Psoas muscle (tissue), 8 donors: ENCODE data around the gene ANAPC16. TPM values are rescaled to one million over a fixed set of nuclear protein-coding genes. Genes with fewer than 3 reads are reported as not detected.
"Not testable (repeated sequence)": the region's sequence is repeated elsewhere in the genome, so short reads cannot be mapped to it uniquely, and the experiment has no call there.

Source experiments
- ATAC-seq, 4 donors: fragments of 200-7000 bp; cut with Tn5 transposase; one replicate each; pipeline ENCODE4 v1.9.1; 2020; ENCODE audit warnings: moderate library complexity in 3 of 4, mild to moderate bottlenecking in 2 of 4
- DNase-seq, 2 donors: peaks; one replicate each; pipeline ENCODE4 v3.0.0-alpha.2; 2020
- H3K27ac ChIP-seq: fragments of 200-600 bp; one replicate; pipeline ENCODE4 v1.8.0; 2022
- H3K27me3 ChIP-seq, 3 donors: fragments of 200-600 bp in 1 of 3; one replicate each; pipeline versions ENCODE4 v1.6.1 to v1.8.0; 2013 to 2022; ENCODE audit warnings: low read length in 2 of 3, mild to moderate bottlenecking in 2 of 3, moderate library complexity in 1 of 3; ENCODE audit not compliant: insufficient read depth in 3 of 3
- H3K36me3 ChIP-seq, 2 donors: fragments of 200-600 bp in 1 of 2; one replicate each; pipeline versions ENCODE4 v1.6.1 to v1.8.0; 2013 to 2022; ENCODE audit warnings: low read depth in 1 of 2, mild to moderate bottlenecking in 1 of 2, moderate library complexity in 1 of 2; ENCODE audit not compliant: insufficient read depth in 1 of 2
- H3K4me1 ChIP-seq: fragments of 200-600 bp; one replicate; pipeline ENCODE4 v1.8.0; 2022
- H3K4me3 ChIP-seq: fragments of 200-600 bp; one replicate; pipeline ENCODE4 v1.8.0; 2022; ENCODE audit warnings: mild to moderate bottlenecking
- H3K9me3 ChIP-seq: fragments of 200-600 bp; one replicate; pipeline ENCODE4 v1.8.0; 2022
- WGBS, 3 donors: extraction: QIAGEN DNeasy Blood & Tissue Kit; methylation state at CpG; one replicate each; pipeline versions ENCODE4 v1.1.6 to v1.1.7; 2013; 5-methylcytosine and 5-hydroxymethylcytosine counted together
- intact Hi-C, 2 donors: fragments of 100-400 bp; cut with DNase I; formaldehyde crosslinking; loops; one replicate each; pipeline versions ENCODE4 v1.11.0 to v1.14.2; 2022
- polyA plus RNA-seq, 3 donors: library from polyadenylated mRNA; stranded (reverse); fragments of 200-250 nt; gene quantifications; one replicate each; pipeline ENCODE4 v1.2.3, GENCODE V29; 2013
- total RNA-seq, 4 donors: library from RNA; stranded (reverse); fragmentation: NEBNext Ultra II Directional in 2 of 4; extraction: Animal tissue kit (Norgen Biotek cat#: 25700) in 2 of 4; gene quantifications; one replicate each; pipeline versions ENCODE4 v1.2.1 to v1.2.4, GENCODE V29; 2021 to 2023
- TF ChIP-seq, protein P1 (sequence below): fragments of 200-600 bp; IDR thresholded peaks from one replicate; pipeline ENCODE4 v1.8.0; 2022; ENCODE audit warnings: antibody characterized with exemption
- donor health status: healthy with polysubstance abuse.
- donor health status: DM: no; HTN: no; CAD: no; lungs with moderate emphysema.
- donor health status: Bipolar disorder and iron deficiency.
- donor health status: healthy.
- donor health status: DM: yes; HTN: yes; CAD: no.
- donor health status: DM: no; HTN: no; CAD: no.
- donor health status: DM: no; HTN: no; CAD: no.
- donor health status: DM: yes; HTN: yes; CAD: no.

Gene ANAPC16
- total and polyA plus RNA-seq, 7 donors: 60.1 to 184 (median 128) TPM

- H3K27me3 ChIP-seq: no peaks in the 10 kb centered on the region
- intact Hi-C loops: no loop called here
These were observed 9.1 kb upstream of the ANAPC16 start for GRCh38 chr10:72206511-72207229.

DNA sequence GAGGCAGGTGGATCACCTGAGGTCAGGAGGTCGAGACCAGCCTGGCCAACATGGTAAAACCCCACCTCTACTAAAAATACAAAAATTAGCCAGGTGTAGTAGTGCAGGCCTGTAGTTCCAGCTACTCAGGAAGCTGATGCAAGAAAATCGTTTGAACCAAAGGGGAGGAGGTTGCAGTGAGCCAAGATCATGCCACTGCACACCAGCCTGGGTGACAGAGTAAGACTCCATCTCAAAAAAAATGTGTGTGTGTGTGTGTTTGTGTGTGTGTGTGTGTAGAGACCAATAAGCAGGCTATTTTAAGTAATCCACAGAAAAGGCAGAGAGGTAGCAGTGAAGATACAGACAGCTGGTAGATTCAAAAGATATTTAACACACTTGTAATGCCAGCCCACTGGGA, 7.3 kb upstream of the ANAPC16 start:
- WGBS, 3 donors: 53 to 56% (median 54%) methylated on average over 2 of the region's 2 CpGs
- ATAC-seq, H3K27ac ChIP-seq, H3K4me3 ChIP-seq, intact Hi-C loops, H3K9me3 ChIP-seq, H3K27me3 ChIP-seq, DNase-seq: not testable (repeated sequence)
- H3K36me3 ChIP-seq: peaks cover 0 to 62% of the 10 kb centered on the region in 2 donors
- peaks cover 17% of the 10 kb centered on the region for H3K4me1 ChIP-seq

More at GRCh38 chr10:72206511-72207229, 9.1 kb upstream of the ANAPC16 start:
- DNase-seq: no peak
- Histone ChIP-seq H3K4me3 (no peak overlapping the region), H3K27ac (no peak overlapping the region), H3K36me3 (peaks cover 0 to 70% of the 10 kb centered on the region in 2 donors), H3K4me1 (peaks cover 17% of the 10 kb centered on the region), H3K9me3 (no peaks in the 10 kb centered on the region)
- no peak for ATAC-seq
- TF ChIP-seq, protein P1, sequence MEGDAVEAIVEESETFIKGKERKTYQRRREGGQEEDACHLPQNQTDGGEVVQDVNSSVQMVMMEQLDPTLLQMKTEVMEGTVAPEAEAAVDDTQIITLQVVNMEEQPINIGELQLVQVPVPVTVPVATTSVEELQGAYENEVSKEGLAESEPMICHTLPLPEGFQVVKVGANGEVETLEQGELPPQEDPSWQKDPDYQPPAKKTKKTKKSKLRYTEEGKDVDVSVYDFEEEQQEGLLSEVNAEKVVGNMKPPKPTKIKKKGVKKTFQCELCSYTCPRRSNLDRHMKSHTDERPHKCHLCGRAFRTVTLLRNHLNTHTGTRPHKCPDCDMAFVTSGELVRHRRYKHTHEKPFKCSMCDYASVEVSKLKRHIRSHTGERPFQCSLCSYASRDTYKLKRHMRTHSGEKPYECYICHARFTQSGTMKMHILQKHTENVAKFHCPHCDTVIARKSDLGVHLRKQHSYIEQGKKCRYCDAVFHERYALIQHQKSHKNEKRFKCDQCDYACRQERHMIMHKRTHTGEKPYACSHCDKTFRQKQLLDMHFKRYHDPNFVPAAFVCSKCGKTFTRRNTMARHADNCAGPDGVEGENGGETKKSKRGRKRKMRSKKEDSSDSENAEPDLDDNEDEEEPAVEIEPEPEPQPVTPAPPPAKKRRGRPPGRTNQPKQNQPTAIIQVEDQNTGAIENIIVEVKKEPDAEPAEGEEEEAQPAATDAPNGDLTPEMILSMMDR: no peak
- 81 to 88% (median 83%) methylated on average over 7 of the region's 7 CpGs for WGBS, 3 donors

DNA sequence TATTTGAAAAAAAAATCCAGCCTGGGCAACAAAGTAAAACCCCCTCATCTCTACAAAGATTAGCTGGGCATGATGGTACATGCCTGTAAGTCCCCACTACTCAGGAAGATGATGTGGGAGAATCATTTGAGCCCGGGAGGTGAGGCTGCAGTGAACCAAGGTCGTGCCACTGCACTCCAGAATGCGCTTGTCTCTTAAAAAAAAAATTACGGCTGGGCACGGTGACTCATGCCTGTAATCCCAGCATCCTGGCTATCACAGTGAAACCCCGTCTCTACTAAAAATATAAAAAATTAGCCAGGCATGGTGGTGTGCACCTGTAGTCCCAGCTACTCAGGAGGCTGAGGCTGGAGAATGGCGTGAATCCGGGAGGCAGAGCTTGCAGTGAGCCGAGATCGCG, 4.4 kb upstream of the ANAPC16 start:
- H3K9me3 ChIP-seq, ATAC-seq, DNase-seq, H3K27ac ChIP-seq, intact Hi-C loops, H3K27me3 ChIP-seq, H3K4me3 ChIP-seq: not testable (repeated sequence)
- Histone ChIP-seq H3K4me1 (peaks cover 21% of the 10 kb centered on the region), H3K36me3 (peaks cover 0 to 56% of the 10 kb centered on the region in 2 donors)
- WGBS, 3 donors: 86 to 87% (median 87%) methylated on average over 11 of the region's 11 CpGs

- WGBS, 3 donors: 90 to 92% (median 91%) methylated on average over 2 of the region's 2 CpGs
- H3K27me3 ChIP-seq, H3K27ac ChIP-seq, DNase-seq, H3K9me3 ChIP-seq, H3K4me3 ChIP-seq, ATAC-seq, intact Hi-C loops: not testable (repeated sequence)
- H3K4me1 ChIP-seq: peaks cover 22% of the 10 kb centered on the region
- peaks cover 0 to 51% of the 10 kb centered on the region in 2 donors for H3K36me3 ChIP-seq
These were observed 4.0 kb upstream of the ANAPC16 start for GRCh38 chr10:72211832-72212231.

GRCh38 chr10:72218325-72218724, 2.5 kb downstream of the ANAPC16 start:
- peak overlapping the region; percentile 78 for H3K4me3 ChIP-seq
- peaks cover 0 to 16% of the 10 kb centered on the region in 2 donors for H3K36me3 ChIP-seq
- no peaks in the 10 kb centered on the region for H3K9me3 ChIP-seq
- H3K4me1 ChIP-seq: peaks cover 75% of the 10 kb centered on the region
- 16 to 45% (median 32%) methylated on average over 1 of the region's 1 CpG for WGBS, 3 donors
- no peak for DNase-seq
- H3K27ac ChIP-seq: peak overlapping the region; percentile 97
- no peak for ATAC-seq
- TF ChIP-seq, protein P1: no peak
- intact Hi-C loops: loop anchor here in 1 of 2 donors (5.0 kb wide), 1 partner anchor 114 kb away; no protein-coding TSS in a partner anchor
- H3K27me3 ChIP-seq: no peaks in the 10 kb centered on the region

DNA sequence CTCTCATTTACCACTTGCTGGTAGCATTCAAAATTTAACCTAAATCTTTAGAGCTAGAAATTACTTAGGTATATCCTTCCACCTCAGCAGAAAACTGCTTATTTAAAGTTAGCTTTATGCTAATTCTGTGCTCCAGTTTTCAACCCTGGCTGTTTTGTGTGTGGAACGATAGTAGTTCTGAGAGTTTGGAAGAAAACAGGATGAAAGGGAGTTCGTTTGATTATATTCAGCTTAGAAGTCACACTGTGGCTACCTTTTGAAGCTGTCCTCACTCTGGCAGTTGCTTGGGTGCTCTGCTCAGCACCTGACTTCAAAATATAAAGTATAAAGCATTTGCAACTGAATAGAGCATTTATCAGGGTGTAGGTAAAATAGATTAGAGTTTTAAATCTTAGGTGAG, 2.9 kb downstream of the ANAPC16 start:
- Histone ChIP-seq H3K36me3 (peaks cover 0 to 16% of the 10 kb centered on the region in 2 donors), H3K9me3 (no peaks in the 10 kb centered on the region), H3K27ac (peak overlapping the region; percentile 97), H3K4me1 (peaks cover 78% of the 10 kb centered on the region), H3K27me3 (no peaks in the 10 kb centered on the region), H3K4me3 (peak overlapping the region; percentile 78)
- DNase-seq (no peak), ATAC-seq (no peak)
- 14 to 46% (median 24%) methylated on average over 2 of the region's 2 CpGs for WGBS, 3 donors
- intact Hi-C loops: loop anchor here in 1 of 2 donors (5.0 kb wide), 1 partner anchor 114 kb away; no protein-coding TSS in a partner anchor
- TF ChIP-seq, protein P1: no peak
